AG10803 (cell line): ENCODE measurements around the gene XPOT.

ENCODE experiments used
- DNase-seq: peaks from one replicate; pipeline ENCODE4 v3.0.0; 2010; ENCODE audit warnings: low read depth
- H3K4me3 ChIP-seq: 2 replicates; pipeline ENCODE4 v1.5.1; 2011; ENCODE audit warnings: mild to moderate bottlenecking, low read length, control low read depth
- CTCF ChIP-seq: conservative IDR thresholded peaks from 2 replicates; pipeline ENCODE4 v1.5.1; 2011; ENCODE audit warnings: mild to moderate bottlenecking, low read length, control low read depth, inconsistent platforms

The XPOT gene

GRCh38 chr12:64466178-64466577 lies 62.0 kb downstream of the XPOT start:
- no peak overlapping the region for H3K4me3 ChIP-seq
- no peak for TF ChIP-seq CTCF

GRCh38 chr12:64468966-64469365 lies 64.8 kb downstream of the XPOT start:
- DNase-seq = no peak
- TF ChIP-seq CTCF = no peak
- H3K4me3 ChIP-seq = no peak overlapping the region

More at GRCh38 chr12:64466178-64466577, 62.0 kb downstream of the XPOT start:
- no peak for DNase-seq

GRCh38 chr12:64469455-64470142 lies 65.4 kb downstream of the XPOT start:
- no peak for TF ChIP-seq CTCF
- H3K4me3 ChIP-seq = no peak overlapping the region
- peak; percentile 33 for DNase-seq

GRCh38 chr12:64470495-64470894 lies 66.3 kb downstream of the XPOT start:
- no peak for DNase-seq
- TF ChIP-seq CTCF = no peak
- no peak overlapping the region for H3K4me3 ChIP-seq

- no peak for TF ChIP-seq CTCF
- no peak for DNase-seq
- H3K4me3 ChIP-seq = no peak overlapping the region
Observed at GRCh38 chr12:64473176-64473575, 69.0 kb downstream of the XPOT start.

GRCh38 chr12:64475518-64475917 lies 71.3 kb downstream of the XPOT start:
- TF ChIP-seq CTCF = no peak
- no peak for DNase-seq

GRCh38 chr12:64476844-64477243 lies 72.7 kb downstream of the XPOT start:
- no peak overlapping the region for H3K4me3 ChIP-seq
- DNase-seq = no peak
- TF ChIP-seq CTCF = no peak

More at GRCh38 chr12:64475518-64475917, 71.3 kb downstream of the XPOT start:
- H3K4me3 ChIP-seq = no peak overlapping the region
